Measurements from ENCODE around the gene BEND2.

Gene BEND2

DNA sequence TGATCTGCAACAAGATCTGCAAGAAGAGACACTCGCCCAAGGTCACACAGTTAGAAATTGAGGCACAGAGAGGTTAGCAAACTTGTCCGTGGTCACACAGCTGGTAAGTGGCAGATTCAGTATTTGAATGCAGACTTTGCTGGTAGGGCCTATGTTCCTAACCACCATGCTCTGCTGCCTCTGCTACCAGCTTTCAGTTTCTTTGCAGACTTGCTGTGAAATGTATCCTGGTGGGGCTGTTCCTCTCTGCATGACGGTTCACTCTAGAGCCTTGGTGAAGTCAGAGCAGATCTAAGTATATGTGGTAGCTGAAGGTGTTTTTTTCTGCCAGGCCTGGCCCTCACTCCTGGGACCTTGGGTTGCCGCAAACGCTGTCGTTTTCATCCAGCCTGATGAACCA lies 87.1 kb downstream of the BEND2 start:
- DNase-seq = no peak

DNA sequence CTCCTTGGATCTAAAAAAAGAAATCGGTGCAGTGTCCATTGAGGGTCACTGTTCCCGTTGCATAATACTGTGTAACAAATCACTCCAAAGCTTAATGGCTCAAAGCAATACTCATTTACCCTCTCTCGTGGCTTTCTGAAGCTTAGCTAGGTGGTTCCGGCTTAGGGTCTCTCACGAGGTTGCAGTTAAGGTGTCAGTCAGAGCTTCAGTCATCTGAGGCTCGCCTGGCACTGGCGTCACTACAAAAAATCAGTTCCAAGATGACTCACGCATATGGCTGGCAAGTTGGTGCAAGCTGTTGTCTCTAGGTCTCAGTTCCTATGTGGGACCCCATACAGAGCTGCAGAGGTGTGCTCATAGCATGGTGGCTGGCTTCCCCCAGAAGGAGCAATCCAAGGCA lies 91.0 kb downstream of the BEND2 start:
- no peak for DNase-seq

DNA sequence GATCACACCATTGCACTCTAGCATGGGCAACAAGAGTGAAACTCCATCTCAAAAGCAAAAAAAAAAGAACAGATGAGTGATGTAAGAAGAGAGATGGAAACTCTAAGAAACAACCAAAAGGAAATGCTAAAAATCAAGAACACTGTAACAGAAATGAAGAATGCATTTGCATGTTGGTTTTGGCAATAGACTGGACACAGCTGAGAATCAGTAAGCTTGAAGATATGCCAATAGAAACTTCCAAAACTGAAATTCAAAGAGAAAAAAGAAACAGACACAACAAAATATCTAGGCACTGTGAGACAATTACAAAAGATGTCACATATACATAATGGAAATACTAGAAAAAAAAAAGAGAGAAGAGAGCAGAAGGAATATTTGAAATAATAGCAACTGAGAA lies 93.7 kb downstream of the BEND2 start:
- DNase-seq = no peak

DNA sequence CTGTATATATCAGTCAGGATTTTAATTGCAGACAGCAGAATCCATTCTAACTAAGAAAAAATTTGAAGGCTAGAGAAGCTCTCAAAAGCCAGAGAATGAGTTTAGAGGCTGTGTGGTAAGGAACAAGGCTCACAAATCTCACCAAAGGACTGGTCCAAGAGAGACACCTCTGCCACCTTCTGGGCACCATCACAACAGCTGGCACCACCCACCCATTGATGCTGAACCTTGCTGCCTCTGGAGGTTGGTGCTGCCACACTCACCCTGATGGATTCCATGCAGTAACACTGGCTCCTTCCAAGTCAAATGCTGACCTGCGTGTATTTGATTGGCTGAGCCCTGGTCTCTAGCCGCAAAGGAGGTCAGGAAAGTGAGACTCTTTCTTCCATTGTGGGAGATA lies 100.8 kb downstream of the BEND2 start:
- no peak for DNase-seq

Data from NCI-H526 treated with DMSO at 0.1 percent for 48 hours (cell line).